NCI-H146 (cell line): ENCODE data around the gene EVC.
"Not testable (repeated sequence)": the region's sequence is repeated elsewhere in the genome, so short reads cannot be mapped to it uniquely, and the experiment has no call there.

ENCODE experiments used
- DNase-seq: peaks from one replicate; lab custom pipeline; 2025; lab: John Stamatoyannopoulos, UW

The EVC gene

DNA sequence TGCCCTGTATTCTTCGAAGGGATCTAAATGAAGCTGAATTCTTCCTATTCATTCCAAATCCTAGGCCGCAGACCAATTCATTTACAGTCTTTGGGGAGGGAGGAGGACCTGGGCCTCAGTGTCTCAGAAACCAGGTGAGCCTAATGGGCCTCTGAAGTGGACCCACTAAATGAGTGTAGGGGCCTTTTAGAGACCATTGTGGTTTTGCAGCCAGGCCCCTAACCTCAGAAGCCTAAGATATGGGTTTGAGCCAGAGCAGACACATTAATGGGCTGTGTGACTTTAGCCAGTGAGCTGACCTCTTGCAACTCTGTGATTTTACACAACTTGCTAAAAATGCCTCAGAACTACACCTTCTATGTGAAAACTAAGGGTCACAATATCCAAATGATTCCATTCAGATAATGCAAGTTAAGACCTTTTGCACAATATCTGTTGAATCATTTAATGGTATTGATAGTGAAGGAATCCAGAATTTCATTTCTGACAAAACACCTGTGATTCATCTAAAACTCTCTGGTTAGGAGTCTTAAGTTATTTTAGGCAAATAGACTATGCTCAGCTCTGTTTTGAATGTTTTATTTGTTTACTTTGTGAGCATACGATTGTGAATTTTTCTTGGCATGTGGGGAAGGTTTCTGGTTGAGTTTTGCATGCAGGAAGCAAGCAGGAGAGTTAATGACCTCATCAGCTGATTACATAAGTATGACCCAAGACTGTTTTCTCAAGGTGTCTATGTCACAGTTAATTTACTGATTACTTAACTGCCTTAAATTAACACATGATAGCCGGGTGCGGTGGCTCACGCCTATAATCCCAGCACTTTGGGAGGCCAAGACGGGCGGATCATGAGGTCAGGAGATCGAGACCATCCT, 75.0 kb downstream of the EVC start:
- no peak for DNase-seq

DNA sequence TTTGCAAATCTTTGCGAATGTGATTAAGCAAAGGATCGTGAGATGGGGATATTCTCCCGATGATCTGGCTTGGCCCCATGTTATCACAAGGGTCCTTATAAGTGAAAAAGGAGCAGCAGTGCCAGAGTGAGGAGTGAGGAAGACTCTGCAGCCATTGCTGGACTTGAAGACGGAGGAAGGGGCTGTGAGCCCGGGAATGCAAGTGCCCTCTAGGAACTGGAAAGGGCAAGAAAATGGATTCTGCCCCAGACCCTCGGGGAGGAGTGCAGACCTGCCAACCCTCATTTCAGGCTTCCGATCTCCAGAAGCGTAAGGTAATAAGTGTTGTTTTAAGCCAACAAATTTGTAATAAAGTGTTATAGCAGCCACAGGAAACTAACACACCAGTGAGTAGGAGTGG, 76.3 kb downstream of the EVC start:
- no peak for DNase-seq

DNA sequence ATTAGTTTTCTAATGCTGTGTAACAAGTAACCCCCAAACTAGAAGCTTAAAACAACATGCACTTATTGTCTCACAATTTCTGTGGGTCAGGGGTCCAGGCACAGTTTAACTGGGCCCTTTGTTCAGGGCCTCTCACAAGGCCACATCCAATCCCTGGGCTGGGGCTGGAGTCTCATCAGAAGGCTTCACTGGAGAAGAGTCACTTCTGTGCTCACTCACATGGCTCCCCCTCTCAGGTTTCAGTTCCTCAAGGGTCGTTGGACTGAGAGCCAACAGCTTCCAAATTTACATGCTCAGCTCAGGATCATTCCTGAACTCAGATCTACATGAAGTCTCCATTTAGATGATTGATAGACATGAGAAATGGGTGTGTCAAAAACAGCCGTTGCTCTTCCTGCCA, 77.1 kb downstream of the EVC start:
- no peak for DNase-seq

DNA sequence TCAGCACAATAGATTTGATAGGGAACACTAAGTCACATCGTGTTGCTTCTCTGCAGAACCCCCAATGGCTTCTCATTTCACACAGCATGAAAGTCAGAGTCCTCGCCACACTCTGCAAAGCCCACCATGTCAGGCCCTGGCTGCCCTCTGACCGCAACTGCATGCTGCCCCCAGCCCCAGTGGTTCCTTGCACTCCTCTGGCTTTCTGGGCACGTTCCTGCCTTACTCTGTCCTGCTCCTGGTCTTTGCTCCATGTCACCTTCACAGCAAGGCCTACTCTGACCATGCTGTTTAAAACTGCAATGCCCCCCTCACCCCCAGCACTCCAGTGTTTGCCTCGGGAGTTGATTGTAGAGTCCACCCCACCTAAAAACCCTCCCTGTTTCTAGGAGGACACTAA, 78.1 kb downstream of the EVC start:
- no peak for DNase-seq

DNA sequence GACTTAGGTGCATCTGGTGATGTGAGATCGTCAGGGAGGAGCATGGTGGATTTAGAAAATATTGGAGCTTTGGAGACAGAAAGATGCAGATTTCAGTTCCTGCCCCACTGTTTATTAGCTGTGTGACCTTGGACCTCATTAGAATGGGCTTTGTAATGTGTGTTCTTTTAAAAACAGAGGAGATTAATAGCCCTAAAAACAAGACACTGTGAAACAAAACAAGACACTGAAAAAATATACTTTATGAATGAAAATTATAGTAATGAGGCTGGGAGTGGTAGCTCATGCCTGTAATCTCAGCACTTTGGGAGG, 79.5 kb downstream of the EVC start:
- no peak for DNase-seq

DNA sequence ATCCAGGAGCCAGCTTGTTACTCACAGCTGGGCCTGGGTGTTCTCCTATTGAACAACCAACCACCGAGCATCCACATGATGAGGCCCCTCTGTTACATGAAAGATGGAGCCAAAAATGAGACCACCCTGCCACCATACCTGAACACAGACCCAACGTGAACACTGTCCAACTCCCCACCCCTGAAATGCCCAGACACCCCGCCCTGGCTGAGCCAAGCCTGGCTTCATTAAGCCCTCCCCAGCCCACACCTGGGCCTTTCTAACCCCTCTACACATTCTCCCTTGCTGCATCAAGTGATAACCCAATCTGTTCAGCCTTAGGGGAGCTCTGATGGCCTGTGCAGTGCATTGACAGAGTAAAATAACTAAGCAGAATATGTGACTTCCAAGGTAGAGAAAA, 80.7 kb downstream of the EVC start:
- no peak for DNase-seq

DNA sequence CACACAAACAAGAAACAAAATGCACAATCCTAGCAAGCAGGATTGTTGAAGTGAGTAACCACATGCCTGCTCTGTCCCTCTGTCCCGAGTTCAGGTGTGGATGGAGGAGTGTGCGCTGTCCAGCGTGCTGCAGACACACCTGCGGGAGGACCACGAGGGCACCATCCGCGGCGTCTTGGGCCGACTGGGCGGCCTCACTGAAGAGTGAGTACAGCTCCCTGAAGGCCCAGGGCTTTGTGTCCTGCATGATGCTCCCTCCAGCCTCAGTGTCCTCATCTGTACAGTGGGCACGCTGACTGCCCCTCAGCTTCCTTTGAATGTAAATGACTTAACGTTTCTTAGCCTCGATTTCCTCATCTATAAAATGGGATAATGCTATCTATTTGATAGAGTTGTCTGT, 82.5 kb downstream of the EVC start:
- DNase-seq, result no peak

DNA sequence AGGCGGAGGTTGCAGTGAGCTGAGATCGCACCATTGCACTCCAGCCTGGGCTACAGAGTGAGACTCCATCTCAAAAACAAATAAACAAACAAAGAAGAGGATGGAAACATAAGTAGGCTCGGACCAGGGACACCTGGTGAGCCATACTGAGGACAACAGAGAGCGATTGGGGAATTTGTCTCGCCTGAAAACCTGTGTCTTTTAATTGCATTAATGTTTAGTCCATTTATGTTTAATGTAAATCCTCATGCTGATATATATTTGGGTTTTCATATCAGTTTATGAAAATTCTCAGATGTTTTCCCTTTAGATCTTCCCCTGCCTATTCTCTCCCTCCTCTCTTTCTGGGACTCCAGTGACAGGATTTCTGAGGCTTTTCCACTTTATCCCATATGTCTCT, 84.6 kb downstream of the EVC start:
- DNase-seq, result no peak

DNA sequence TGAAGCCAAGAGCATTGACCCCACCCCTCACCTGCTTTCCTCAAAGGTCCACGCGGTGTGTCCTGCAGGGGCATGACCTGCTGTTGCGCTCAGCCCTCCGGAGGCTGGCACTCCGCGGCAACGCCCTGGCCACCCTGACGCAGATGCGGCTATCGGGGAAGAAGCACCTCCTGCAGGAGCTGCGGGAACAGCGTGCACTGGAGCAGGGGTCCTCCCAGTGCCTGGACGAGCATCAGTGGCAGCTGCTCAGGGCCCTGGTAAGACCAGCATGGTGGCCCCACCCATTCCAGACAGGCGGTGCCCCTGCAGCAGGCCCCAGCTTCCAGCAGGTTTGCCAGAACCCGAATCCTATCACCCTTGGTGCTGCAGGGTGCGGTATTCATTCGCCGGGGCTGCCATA, 86.0 kb downstream of the EVC start:
- DNase-seq, result no peak

DNA sequence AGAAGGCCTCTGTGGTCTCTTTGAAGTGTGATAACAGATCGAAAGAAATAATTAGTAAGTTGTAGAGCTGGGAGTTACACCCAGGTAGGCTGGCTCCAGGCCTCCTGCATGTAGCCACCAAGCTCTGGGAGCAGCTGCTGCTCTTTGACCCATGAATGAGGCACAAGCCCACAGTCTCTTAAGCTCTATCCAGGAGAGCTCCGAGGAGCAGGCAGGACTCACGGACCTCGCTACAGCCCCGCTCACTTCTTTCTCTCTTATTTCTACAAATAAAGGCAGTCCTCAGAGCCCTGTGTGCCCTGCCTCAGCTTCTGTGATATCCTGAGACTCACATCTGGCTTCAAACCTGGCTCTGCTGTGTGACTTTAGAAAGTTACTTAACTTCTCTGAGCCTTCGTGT, 86.9 kb downstream of the EVC start:
- no peak for DNase-seq

DNA sequence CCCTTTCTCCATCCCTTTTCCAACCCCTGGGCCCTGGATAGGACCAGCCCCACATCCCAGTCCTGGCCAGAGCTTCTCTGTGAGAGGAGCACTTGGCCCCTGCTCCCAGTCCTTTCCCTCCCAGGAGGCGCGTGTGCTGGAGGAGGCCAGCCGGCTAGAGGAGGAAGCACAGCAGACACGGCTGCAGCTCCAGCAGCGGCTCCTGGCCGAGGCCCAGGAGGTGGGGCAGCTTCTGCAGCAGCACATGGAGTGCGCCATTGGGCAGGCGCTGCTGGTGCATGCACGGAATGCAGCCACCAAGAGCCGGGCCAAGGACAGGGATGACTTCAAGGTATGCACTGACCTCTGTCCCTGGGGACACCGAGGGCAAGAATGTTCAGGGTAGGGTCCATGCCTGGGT, 87.5 kb downstream of the EVC start:
- no peak for DNase-seq

DNA sequence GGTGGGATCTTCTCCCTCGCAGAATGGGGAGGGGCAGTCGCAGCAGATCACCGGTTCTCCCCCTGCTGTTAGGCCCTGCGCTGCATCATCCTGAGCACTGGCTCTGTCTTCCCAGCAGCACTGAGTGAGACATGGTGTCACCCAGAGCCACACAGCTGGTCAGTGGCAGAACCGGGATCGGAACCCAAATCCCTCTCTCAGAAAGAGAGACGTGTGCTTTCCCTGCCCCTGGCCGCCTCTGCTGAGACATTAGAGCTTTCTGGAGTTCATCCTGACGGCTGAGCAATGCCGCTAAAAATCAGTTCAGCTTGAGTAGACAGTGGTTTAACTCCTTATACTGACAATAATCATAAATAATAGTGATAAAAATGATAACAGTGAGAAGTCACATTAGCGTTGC, 87.9 kb downstream of the EVC start:
- no peak for DNase-seq

DNA sequence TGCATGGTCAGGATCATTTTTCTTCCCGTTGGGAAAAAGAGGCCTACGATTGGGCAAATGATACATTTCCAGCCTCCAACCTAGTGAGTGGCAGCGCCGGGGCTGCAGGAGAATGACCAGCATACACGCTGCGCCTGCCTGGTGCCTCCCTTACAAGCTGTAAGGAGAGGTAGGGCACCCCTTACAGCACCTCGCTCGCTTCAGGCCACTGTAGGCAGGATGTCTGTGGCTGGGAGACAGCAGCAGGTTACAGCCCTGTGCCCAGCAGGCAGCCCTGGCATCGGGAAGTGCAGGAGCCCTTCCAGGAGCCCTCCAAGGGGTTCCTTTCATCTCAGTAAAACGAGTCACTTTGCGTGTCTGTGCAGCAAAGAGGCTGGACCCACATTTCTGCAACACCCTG, 88.4 kb downstream of the EVC start:
- no peak for DNase-seq

DNA sequence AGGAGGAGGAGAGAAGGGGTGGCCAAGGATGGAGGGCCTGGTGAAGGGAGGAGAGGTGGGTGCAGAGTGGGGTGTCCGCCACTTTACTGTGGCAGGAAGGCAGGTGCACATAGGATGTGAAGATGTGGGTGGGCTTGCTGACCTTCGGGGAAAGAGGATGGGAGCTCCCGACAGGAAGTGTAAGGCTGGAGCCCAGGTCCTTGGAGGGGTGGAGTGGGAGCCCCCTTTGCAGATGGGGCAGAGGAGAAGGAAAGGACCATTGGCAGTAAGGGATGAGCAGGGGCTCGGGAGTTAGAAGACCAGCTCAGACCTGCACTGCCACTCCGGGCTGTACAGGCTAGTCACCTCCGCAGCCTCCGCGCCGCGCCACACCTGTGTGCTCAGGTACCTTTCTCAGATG, 89.5 kb downstream of the EVC start:
- no peak for DNase-seq

DNA sequence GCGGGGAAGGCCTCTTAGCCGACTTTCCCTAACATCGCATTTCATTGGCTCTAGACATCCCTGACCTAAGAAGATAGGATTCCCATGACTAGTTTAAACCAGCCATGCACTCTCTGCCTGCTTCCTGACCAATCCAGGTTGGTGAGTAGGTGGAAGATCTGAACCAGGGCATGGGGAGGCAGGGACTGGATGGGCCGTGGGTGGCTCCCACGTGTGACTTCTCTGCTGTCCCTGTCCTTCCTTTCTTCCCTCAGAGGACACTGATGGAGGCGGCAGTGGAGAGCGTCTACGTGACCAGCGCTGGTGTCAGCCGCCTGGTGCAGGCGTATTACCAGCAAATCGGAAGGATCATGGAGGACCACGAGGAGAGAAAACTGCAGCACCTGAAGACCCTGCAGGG, 90.7 kb downstream of the EVC start:
- DNase-seq, result no peak

DNA sequence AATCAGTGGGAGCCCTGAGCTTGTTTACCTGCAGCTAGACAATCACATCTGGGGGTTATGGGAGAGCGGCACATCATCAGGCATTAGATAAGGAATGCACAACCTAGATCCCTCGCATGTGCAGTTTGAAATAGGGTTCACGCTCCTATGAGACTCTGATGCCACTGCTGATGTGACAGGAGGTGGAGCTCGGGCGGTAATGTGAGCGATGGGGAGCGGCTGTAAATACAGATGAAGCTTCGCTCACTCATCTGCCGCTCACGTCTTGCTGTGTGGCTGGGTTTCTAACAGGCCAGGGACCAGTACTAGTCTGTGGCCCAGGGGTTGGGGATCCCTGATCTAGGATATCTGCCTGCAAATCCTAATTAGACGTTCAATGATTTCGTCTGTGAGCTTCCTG, 91.6 kb downstream of the EVC start:
- DNase-seq, result no peak

DNA sequence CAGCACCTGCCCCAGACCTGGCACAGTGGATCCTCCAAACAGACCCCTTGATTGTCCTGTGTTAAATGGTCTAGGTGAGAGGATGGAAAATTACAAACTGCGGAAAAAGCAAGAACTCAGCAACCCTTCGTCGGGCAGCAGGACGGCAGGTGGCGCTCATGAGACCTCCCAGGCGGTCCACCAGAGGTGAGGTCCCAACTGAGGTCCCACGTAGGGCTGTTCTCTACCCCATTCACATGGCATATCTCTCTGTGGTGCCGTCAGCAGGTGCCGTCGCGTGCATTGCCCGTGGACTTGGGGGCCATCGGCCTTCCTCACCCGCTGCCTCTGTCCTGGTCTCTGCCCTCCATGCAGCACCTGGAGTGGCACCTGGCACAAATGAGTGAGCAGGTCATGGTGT, 93.7 kb downstream of the EVC start:
- no peak for DNase-seq

DNA sequence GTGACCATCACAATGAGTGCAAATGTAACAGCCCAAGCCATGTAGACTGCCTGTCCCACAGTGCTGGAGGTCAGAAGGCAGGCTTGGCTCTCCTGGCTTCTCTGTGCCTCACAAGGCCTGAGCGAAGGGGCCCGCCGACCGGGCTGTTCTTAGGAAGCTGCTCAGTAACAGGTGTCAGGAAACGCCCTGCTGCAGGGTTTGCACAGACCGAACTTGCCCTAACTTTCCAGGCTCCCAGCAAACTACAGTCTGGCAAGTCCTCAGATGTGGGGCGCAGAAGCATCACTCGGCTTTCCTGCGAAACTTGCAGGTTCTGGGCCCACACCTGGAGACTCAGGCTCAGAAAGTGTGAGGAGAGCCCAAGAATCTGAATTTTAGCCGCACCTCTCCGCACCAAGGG, 94.3 kb downstream of the EVC start:
- no peak for DNase-seq

DNA sequence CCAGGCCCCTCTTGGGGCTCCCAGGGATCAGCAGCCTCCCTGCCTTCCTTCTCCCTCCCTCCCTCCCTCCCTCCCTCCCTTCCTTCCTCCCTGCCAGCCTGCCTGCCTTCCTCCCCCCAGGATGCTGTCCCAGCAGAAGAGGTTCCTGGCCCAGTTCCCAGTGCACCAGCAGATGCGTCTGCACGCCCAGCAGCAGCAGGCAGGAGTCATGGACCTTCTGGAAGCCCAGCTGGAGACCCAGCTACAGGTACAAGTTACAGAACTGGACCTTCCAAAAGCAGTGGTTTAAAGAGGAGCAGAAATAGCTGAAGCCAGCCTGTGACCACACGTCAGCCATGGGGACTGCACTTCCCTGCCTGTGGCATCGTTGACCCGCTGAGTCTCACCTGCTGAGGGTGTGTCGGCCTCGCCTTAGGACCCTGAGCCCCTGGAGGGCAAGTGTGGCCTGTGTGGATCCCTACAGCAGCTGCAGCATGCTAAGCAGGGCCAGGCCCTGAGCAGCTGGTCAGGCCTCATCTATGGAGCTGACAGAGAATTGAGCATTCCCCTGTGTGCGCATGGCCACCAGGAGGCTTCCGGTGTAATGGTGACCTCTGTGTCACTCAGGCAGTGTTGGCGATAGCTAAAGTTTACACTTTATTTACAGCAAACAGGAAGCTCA, 97.2 kb downstream of the EVC start:
- no peak for DNase-seq

DNA sequence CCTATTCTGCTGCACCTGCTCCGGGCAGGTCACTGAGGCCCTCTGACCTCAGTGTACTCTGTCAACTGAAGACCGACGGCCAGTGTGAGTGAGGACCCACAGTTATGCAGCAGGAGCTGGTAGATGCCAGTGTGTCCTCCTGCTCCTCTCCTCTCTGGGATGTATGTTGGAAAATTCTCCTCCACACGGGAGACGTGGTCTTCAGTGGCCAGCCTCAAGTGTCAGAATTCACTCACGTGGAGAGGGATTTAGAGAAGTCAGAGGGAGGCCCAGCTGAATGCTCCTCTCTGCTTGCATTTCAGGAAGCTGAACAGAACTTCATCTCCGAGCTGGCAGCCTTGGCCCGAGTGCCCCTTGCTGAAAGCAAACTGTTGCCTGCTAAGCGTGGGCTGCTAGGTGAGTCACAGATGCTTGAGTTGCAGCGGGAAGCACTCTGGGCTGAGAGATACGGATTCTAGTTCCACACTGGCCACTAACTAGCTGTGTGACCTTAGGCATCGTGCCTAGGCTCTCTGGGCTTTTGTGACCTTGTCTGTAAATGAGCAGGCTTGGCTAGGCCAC, 98.3 kb downstream of the EVC start:
- DNase-seq, result no peak

DNA sequence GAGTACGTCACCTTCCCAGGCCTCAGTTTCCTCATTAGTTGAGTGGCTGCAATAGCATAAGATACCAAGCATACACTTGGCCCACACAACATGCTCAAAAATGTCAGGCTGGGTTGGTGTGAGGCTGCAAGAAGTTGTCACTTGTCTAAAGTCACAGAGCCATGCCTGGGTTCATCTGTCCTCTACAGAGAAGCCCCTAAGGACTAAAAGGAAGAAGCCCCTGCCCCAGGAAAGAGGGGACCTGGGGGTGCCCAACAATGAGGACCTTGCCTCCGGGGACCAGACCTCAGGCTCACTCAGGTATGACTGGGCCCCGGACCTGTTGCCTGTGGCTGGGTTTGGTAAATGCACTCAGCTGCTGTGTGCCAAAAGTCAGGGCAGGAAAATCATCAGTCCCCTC, 99.2 kb downstream of the EVC start:
- no peak for DNase-seq

DNA sequence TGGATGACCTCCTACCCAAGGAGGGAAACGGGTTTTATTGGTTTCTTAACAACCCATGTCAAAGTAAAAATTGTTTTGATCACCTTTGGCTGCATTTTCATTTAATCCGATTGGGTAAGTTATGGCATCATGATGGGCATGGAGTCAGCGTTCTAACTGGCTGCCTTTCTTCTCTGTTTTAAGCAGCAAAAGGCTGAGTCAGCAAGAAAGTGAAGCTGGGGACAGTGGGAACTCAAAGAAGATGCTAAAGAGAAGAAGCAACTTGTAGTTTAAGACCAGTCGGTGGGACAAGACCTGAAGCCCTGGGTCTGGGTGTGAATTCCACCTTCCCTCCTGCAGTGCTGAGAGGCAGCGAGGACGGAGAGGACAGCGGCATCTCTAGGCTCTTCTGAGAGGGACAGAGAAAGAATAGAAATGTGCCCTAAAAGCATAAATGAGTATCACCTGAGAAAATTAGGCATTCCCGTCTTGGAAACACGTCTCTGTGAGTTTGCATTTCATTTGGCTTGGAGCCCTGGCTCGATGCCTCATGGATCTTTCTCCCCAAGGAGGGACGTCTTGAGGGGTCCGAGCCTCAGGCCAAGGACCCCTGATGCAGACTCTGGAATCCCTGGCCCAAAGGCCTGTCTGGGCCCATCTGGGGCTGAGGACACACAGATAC, 99.9 kb downstream of the EVC start:
- no peak for DNase-seq

DNA sequence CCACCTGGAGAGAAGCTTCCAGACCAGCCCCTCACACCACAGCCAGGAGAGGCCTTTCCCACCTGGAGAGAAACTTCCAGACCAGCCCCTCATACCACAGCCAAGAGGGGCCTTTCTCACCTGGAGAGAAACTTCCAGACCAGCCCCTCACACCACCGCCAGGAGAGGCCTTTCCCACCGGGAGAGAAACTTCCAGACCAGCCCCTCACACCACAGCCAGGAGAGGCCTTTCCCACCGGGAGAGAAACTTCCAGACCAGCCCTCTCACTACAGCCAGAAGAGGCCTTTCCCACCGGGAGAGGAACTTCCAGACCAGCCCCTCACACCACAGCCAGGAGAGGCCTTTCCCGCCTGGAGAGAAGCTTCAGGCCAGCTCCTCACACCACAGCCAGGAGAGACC, 101.1 kb downstream of the EVC start:
- DNase-seq, result not testable (repeated sequence)
